ENCODE data around the gene OGFOD1. TPM values are rescaled to one million over a fixed set of nuclear protein-coding genes. Genes with fewer than 3 reads are reported as not detected.

The OGFOD1 gene
- total and polyA plus RNA-seq, 9 of the 15 experiments (the other 6 are each of a cell fraction or from before 2014, with no cell fraction given) = 60.4 to 134 (median 85.8) TPM

- peak; percentile 56 for TF ChIP-seq TCF3 (CRISPR knock-in tag; IDR thresholded peaks at IDR 0.05)
- peak; percentile 25; the same call in 1 of the 2 replicates for TF ChIP-seq TAL1 (IDR thresholded peaks at IDR 0.05)
- TF ChIP-seq C11orf30 (IDR thresholded peaks at IDR 0.05; ENCODE audit: low read depth) = peak; percentile 54; the same call in 1 of the 2 replicates
- TF ChIP-seq SMARCA4 (IDR thresholded peaks at IDR 0.05) = peak; percentile 29; the same call in 1 of the 2 replicates
- no peak for TF ChIP-seq MBD2 (IDR thresholded peaks at IDR 0.05; ENCODE audit: borderline replicate concordance, low read depth)
- no peak for TF ChIP-seq RBM22 (IDR thresholded peaks at IDR 0.05; ENCODE audit: low read depth, low read length, poor library complexity, severe bottlenecking)
- TF ChIP-seq NFRKB (IDR thresholded peaks at IDR 0.05; ENCODE audit: low read depth) = no peak
- no peak for TF ChIP-seq PPARD (CRISPR knock-in tag; IDR thresholded peaks at IDR 0.05)
- TF ChIP-seq ZNF699 (CRISPR knock-in tag; IDR thresholded peaks at IDR 0.05; ENCODE audit: insufficient replicate concordance) = no peak
- no peak for TF ChIP-seq POU5F1 (IDR thresholded peaks at IDR 0.05; ENCODE audit: borderline replicate concordance, low read depth, low read length, partially characterized antibody)
- TF ChIP-seq UBTF (IDR thresholded peaks at IDR 0.05; ENCODE audit: borderline replicate concordance in 1 of 2, low read depth in 2 of 2, low read length in 2 of 2) = no peak
- TF ChIP-seq DPF2 (IDR thresholded peaks at IDR 0.05) = peak; percentile 42; the same call in 1 of the 2 replicates
- no peak for TF ChIP-seq TEAD1 (CRISPR knock-in tag; IDR thresholded peaks at IDR 0.05)
- no peak for TF ChIP-seq NR2F6 (CRISPR knock-in tag; IDR thresholded peaks at IDR 0.05)
- TF ChIP-seq CTCFL (IDR thresholded peaks at IDR 0.05; ENCODE audit: borderline replicate concordance, insufficient read depth, low read depth, low read length, poor library complexity, severe bottlenecking) = no peak
- TF ChIP-seq RBBP5 (IDR thresholded peaks at IDR 0.05; ENCODE audit: borderline replicate concordance, insufficient read depth, low read length, poor library complexity, severe bottlenecking) = peak; percentile 58
- TF ChIP-seq CEBPG (CRISPR knock-in tag; IDR thresholded peaks at IDR 0.05) = no peak
- no peak for TF ChIP-seq CEBPG (tag; conservative IDR thresholded peaks at IDR 0.05 in 1 of 2, IDR thresholded peaks at IDR 0.05 in 1 of 2)
- no peak for TF ChIP-seq ZNF609 (CRISPR knock-in tag; IDR thresholded peaks at IDR 0.05; ENCODE audit: borderline replicate concordance)
Measured at GRCh38 chr16:56481468-56482122, 30.2 kb downstream of the OGFOD1 start (continued).
